Subcutaneous abdominal adipose tissue (tissue), 5 donors: ENCODE data around the gene DUSP28.
A peak's percentile ranks its signal among the peaks of the same experiment; 100 is the strongest.

Experiments used
- H3K27ac ChIP-seq: one replicate; pipeline ENCODE4 v1.7.0; 2013; ENCODE audit warnings: low read depth, mild to moderate bottlenecking, inconsistent platforms, low read length, moderate library complexity
- H3K27me3 ChIP-seq, 5 donors: one replicate each; pipeline ENCODE4 v1.7.0; 2013; ENCODE audit warnings: low read length in 5 of 5, inconsistent platforms in 1 of 5; ENCODE audit not compliant: control insufficient read depth in 5 of 5, insufficient read depth in 4 of 5
- H3K36me3 ChIP-seq, 5 donors: one replicate each; pipeline ENCODE4 v1.7.0; 2013; ENCODE audit warnings: low read length in 5 of 5; ENCODE audit not compliant: control insufficient read depth in 5 of 5, insufficient read depth in 5 of 5
- H3K4me1 ChIP-seq, 5 donors: one replicate each; pipeline ENCODE4 v1.7.0; 2013; ENCODE audit warnings: low read length in 5 of 5, mild to moderate bottlenecking in 3 of 5, moderate library complexity in 1 of 5; ENCODE audit not compliant: control insufficient read depth in 5 of 5, insufficient read depth in 5 of 5
- H3K4me3 ChIP-seq, 5 donors: one replicate each; pipeline ENCODE4 v1.7.0; 2013; ENCODE audit warnings: low read length in 5 of 5, low read depth in 1 of 5
- H3K9ac ChIP-seq, 5 donors: one replicate each; pipeline ENCODE4 v1.7.0; 2013; ENCODE audit warnings: low read length in 5 of 5, mild to moderate bottlenecking in 4 of 5, moderate library complexity in 3 of 5
- H3K9me3 ChIP-seq, 5 donors: one replicate each; pipeline ENCODE4 v1.7.0; 2013; ENCODE audit warnings: low read length in 5 of 5; ENCODE audit not compliant: control insufficient read depth in 5 of 5
- donor health status: healthy.
- donor health status: healthy.
- donor health status: healthy.
- donor health status: healthy.
- donor health status: healthy.

The DUSP28 gene

DNA sequence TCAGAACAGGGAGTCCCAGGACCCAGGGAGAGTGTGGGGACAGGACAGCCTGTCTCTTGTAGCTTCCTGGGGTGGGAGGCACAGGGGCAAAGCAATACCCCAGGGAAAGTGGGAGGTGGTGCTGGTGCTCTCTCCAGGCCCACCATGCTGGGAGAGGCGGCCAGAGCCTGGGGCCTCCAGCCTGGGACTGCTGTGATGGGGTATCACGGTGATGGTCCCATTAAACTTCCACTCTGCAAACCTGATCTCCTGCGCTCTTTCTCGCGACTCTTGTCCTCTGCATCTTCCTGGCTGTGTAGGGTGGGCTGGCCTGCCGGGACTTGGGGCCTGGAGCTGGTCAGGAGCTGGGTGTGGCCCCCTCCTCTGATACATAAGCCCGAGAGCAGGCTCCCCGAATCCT lies 18.3 kb downstream of the DUSP28 start:
- peaks cover 0 to 56% (median 51%) of the 10 kb centered on the region in 5 donors for H3K36me3 ChIP-seq
- no peaks in the 10 kb centered on the region for H3K27me3 ChIP-seq
- H3K9me3 ChIP-seq: no peaks in the 10 kb centered on the region
- H3K4me3 ChIP-seq: no peak overlapping the region
- H3K27ac ChIP-seq: no peak overlapping the region
- peaks cover 1 to 33% (median 21%) of the 10 kb centered on the region in 5 donors for H3K4me1 ChIP-seq
- peak overlapping the region in 1 of 5 donors; percentile 22 for H3K9ac ChIP-seq

DNA sequence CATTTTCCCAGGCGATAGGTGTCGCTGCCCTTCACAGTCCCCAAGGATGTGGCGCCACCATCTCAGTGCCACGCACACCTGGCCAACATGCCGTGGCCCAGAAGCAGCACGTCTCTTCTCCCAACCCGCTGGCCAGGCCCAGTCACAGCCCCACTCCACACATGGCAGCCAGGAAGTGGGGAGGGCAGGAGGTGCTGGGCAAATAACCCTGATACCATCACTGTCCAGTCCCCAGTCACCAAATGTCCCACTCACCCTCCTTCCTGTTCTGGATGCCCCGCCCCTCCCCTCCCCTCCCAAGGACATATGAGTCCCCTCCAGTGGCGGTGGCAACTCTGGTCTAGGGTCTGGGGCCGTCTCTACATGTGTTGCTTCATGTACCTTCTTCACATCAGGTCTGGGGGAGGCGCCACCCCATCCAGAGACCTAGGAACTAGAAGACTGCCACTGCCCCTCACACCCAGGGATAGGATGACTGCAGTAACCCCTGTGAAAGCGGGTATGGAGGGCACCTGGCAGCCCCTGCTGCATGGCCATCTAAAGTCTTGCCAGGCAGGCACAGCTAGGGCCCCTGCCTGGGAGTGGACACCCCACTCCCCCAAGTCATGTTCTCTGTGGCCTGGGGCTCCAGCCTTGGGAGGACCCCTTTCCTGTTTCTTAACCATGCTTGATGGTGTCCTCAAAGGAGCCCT lies 19.1 kb downstream of the DUSP28 start:
- no peak overlapping the region for H3K9ac ChIP-seq
- H3K9me3 ChIP-seq: no peaks in the 10 kb centered on the region
- H3K4me1 ChIP-seq: peaks cover 1 to 33% (median 21%) of the 10 kb centered on the region in 5 donors
- H3K27ac ChIP-seq: peak overlapping the region; percentile 62
- H3K27me3 ChIP-seq: no peaks in the 10 kb centered on the region
- peaks cover 0 to 49% (median 44%) of the 10 kb centered on the region in 5 donors for H3K36me3 ChIP-seq
- H3K4me3 ChIP-seq: no peak overlapping the region

DNA sequence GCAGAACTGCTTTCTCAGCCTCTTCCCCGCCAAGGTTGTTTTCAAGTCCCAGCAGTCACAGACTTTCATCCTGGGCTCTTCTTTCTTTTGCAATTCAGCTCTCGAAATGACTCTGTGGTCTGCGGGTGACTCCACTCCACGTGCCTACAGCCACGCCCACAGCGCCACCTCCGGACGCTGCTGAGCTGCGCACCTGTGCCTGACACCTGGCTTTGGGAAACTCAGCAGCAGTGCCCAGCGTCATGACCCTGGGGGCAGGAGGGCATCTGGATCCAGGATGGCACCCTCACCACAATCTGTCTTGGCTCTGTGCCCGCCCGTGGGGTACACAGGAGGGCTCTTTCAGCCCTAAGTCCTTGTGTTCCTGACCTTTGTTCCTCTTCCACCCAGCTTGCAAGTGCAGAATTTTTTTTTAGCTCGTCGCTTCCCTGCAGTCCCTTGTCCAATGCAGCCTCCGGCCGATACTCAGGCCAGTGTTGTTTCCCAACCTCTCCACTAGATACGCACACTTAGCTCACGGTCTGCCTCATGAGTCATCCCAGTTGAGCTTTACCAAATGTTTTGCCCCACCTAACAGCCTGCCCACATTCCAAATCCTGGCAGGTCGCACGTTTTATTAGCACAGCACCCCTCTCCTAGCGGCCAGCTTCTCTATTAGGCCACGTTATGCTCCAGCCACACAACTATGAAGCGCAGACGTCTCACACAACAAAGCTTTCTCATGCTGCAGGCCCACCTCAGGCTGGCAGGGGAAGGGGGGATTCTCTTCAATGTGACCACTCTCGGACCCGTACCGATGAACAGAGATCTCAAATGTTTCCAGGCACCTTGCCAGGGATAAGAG lies 19.8 kb downstream of the DUSP28 start:
- peaks cover 0 to 41% (median 36%) of the 10 kb centered on the region in 5 donors for H3K36me3 ChIP-seq
- H3K27ac ChIP-seq: peak overlapping the region; percentile 66
- H3K4me1 ChIP-seq: peaks cover 6 to 39% (median 28%) of the 10 kb centered on the region in 5 donors
- H3K9me3 ChIP-seq: no peaks in the 10 kb centered on the region
- H3K4me3 ChIP-seq: no peak overlapping the region
- H3K27me3 ChIP-seq: no peaks in the 10 kb centered on the region
- peak overlapping the region in 3 of 5 donors; percentile 26 to 43 (median 41) for H3K9ac ChIP-seq

DNA sequence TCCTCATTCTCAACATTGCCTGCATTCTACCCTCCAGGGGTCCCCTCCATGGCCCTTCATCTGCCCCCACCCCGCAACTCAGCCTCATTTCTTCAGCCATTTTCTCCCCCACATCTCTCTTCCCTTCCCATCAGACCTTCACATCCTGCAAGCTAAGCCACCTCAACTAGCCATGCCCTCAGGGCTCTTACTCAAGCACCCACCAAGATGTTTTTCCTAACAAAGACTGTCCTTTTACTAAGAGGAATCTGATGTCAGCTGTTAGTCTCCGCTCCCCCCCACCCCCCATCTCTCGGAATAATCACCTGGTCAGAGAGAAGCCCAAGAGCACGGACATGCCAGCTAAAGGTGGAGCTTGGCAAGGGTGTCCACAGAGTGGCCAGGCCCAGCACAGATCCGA lies 21.7 kb downstream of the DUSP28 start:
- Histone ChIP-seq H3K4me3 (no peak overlapping the region), H3K27ac (no peak overlapping the region), H3K27me3 (no peaks in the 10 kb centered on the region), H3K9me3 (no peaks in the 10 kb centered on the region), H3K4me1 (peaks cover 12 to 50% (median 39%) of the 10 kb centered on the region in 5 donors), H3K36me3 (peaks cover 0 to 23% (median 18%) of the 10 kb centered on the region in 5 donors), H3K9ac (no peak overlapping the region)

DNA sequence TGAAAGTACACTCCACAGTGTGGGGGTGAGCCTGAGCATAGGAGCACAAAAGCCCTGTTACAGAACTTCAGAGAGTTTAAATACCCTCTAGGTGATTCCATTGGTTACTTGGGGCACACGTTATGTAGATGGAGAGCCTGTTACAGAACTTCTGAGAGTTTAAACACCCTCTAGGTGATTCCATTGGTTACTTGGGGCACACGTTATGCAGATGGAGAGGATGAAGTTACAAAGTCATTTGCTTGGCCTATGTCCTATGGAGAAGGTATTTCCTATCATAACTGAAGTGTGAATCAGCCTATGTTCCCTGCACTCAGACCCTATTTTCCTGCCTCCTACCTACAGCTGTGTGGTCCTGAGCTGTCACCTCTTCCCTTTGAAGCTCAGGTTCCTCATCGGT lies 22.6 kb downstream of the DUSP28 start:
- H3K36me3 ChIP-seq: peaks cover 0 to 13% (median 8%) of the 10 kb centered on the region in 5 donors
- H3K9ac ChIP-seq: no peak overlapping the region
- no peak overlapping the region for H3K27ac ChIP-seq
- no peak overlapping the region for H3K4me3 ChIP-seq
- H3K9me3 ChIP-seq: no peaks in the 10 kb centered on the region
- peaks cover 17 to 57% (median 49%) of the 10 kb centered on the region in 5 donors for H3K4me1 ChIP-seq
- no peaks in the 10 kb centered on the region for H3K27me3 ChIP-seq

DNA sequence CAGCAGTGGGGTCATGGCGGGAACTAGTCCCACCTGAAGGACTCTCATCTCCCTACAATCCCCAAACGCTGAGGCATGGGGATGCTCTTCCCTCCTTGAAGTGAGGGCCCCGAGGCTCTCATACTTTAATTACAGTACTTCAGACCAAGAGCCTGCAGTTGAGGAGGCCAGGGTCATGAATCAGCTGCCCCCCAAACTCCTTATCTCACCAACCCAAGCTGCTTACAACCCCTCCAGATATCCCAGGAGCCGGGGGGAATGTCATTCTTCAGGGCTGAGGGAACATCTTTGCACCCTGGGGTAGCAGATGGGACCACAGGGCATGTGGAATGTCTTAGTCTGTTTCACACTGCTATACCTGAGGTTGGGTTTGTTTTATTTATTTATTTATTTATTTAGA lies 23.6 kb downstream of the DUSP28 start:
- no peaks in the 10 kb centered on the region for H3K9me3 ChIP-seq
- no peak overlapping the region for H3K27ac ChIP-seq
- H3K4me1 ChIP-seq: peaks cover 23 to 58% (median 53%) of the 10 kb centered on the region in 5 donors
- H3K27me3 ChIP-seq: no peaks in the 10 kb centered on the region
- H3K36me3 ChIP-seq: peaks cover 0 to 5% (median 0%) of the 10 kb centered on the region in 5 donors
- H3K9ac ChIP-seq: peak overlapping the region in 1 of 5 donors; percentile 23
- H3K4me3 ChIP-seq: no peak overlapping the region

DNA sequence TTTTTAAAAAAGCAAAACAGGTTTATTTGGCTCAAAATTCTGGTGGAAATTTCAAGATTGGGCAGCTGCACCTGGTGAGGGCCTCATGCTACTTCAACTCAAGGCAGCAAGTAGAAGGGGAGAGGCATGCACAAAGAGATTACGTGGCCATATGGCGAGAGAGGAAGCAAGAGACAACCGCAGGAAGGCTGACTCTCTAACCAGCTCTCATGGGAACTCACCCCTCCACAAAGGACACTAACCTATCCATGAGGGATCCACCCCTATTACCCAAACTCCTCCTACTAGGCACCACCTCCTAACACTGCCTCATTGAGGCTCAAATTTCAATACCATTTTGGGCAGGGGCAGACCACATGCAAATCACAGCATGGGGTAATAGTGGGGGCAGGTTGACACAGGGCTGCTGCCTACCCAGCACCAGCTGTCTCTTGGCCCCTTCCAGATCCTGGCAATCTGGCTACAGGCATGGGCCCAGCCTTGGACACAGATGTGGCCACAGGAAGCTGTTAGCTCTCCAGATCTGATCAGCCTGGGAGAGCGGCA lies 24.4 kb downstream of the DUSP28 start:
- H3K9me3 ChIP-seq: no peaks in the 10 kb centered on the region
- peaks cover 23 to 52% (median 47%) of the 10 kb centered on the region in 5 donors for H3K4me1 ChIP-seq
- no peak overlapping the region for H3K27ac ChIP-seq
- H3K4me3 ChIP-seq: peak overlapping the region in 2 of 5 donors; percentile 90 to 96
- peaks cover 0 to 8% (median 3%) of the 10 kb centered on the region in 5 donors for H3K36me3 ChIP-seq
- H3K27me3 ChIP-seq: no peaks in the 10 kb centered on the region
- peak overlapping the region in 3 of 5 donors; percentile 94 to 99 (median 97) for H3K9ac ChIP-seq

DNA sequence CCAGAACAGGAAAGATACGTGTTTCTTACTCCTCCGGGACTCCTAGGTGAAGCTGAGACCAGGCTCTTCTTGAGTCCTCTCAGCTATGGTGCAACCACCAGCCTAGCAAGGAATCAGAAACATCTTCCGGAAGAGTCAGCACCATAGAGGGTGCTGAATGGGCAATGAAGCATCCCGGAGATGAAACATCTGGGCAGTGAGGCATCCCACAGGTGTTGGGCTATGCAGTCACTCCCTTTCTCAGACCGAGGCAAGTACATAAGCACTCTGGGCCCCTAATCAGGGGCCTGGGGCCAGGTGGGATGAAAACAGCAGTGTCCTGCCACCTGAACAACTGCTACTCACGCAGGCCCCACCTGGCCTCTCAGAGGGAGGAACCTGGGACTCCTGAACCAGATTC lies 24.9 kb downstream of the DUSP28 start:
- H3K27ac ChIP-seq: no peak overlapping the region
- H3K36me3 ChIP-seq: peaks cover 0 to 14% (median 8%) of the 10 kb centered on the region in 5 donors
- peak overlapping the region; percentile 92 to 99 (median 94) for H3K9ac ChIP-seq

DNA sequence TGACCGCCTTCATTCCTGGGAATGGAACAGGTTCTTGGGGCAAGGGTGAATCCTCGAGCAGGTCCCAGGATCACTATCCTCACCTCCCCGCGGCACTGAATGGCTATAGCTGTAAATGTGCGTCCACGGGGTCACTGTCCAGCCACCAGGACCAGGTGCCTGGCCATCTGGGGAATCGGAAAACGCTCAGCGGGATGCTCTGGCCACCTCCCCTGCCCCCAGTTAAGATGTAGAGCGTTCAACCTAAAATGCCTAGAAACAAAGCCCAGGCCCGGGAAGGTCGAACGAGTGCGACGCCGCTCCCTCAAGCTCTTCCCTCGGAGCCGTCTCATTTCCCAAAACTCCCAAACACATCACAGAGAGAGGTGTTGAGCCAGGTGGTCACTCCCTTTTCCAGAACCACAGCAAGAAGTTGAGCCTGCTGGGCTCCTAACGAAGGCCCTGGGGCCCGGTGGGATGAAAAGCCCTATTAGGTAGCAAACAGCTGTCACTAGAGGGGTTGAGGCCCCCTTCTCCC lies 25.6 kb downstream of the DUSP28 start:
- Histone ChIP-seq H3K36me3 (peaks cover 0 to 20% (median 13%) of the 10 kb centered on the region in 5 donors), H3K27me3 (no peaks in the 10 kb centered on the region), H3K9ac (peak overlapping the region; percentile 92 to 99 (median 94)), H3K4me3 (peak overlapping the region; percentile 90 to 97 (median 96)), H3K9me3 (no peaks in the 10 kb centered on the region), H3K4me1 (peaks cover 21 to 41% (median 35%) of the 10 kb centered on the region in 5 donors), H3K27ac (peak overlapping the region; percentile 90)

More for the DNA sequence above, 24.9 kb downstream of the DUSP28 start:
- peak overlapping the region; percentile 90 to 97 (median 96) for H3K4me3 ChIP-seq
- peaks cover 22 to 46% (median 42%) of the 10 kb centered on the region in 5 donors for H3K4me1 ChIP-seq
- H3K27me3 ChIP-seq: no peaks in the 10 kb centered on the region
- no peaks in the 10 kb centered on the region for H3K9me3 ChIP-seq
